Stimulated activated CD8-positive, alpha-beta memory T cell treated with anti-CD3 and anti-CD28 coated beads, Interleukin-15, amount 100 ng/mL, for 48 hours (primary cell): Measurements from ENCODE around the gene HIPK4.
"Not testable (repeated sequence)": the region's sequence is repeated elsewhere in the genome, so short reads cannot be mapped to it uniquely, and the experiment has no call there.

Experiments used
- DNase-seq, 2 donors: peaks; one replicate each; pipeline ENCODE4 v3.0.0-alpha.2; 2020; ENCODE audit warnings: low read depth in 2 of 2

Gene HIPK4

DNA sequence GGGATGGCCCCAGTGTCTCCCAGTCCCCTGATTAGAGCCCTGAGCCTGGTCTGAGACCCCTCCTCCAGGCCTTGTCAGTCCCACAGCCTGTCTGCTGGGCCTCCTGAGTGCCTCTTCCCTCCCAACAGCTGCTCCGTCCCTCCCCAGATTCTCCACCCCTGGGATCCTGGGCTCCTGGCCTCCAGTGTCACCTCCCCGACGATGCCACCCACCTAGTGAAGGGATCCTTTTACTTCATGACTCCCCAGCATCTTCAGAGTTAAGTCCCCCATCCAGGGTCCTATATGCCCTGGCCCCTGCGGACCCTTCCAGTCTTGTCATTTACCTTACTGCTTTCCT is 27.6 kb upstream of the HIPK4 start:
- DNase-seq = no peak

DNA sequence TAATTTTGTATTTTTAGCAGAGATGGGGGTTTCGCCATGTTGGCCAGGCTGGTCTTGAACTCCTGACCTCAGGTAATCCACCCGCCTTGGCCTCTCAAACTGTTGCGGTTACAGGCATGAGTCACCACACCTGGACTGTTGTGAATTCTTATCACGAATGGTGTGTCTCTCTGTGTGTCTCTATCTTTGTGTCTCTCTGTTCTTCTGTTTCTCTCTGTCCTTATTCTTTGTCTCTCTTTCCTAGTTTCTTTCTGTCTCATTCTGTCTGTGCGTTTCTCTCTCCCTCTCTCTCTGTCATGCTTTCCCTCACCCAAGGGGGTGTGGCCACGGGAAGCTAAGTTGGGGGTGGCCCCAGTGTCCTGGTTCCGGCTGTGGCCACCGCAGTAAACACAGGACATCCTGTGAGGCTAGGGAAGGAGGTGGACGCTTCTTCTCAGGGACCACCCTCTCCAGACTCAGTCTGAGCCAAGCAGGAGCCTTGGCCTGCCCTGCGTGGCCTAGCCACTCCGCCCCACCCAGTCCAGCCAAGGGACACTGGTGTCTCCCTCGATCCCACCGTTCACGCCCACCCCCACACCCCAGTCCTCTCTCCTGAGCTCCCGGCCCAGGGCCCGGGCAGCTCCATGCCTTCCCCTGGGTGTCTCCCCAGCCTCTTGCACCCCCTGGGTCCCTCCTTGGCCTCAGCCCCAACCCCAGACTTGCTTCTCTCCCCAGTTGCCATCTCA is 27.1 kb upstream of the HIPK4 start:
- no peak for DNase-seq

DNA sequence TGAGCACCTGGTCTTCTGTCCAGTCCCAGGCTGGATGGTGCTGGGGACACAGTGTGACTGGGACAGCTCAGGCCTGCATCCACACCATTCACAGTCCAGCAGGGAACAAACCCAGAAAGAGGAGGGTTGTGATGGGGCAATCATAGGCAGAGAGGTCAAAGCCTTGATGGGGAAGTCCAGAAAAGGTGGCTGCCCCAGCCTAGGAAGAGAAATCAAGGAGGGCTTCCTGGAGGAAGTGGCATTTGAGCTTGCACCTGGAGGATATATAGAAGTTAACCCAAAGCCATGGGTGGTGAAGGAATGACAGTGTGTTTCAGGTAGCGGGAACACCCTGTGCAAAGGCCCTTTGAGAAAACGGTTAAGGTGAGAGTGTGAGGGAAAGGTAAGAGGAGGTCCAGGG is 25.8 kb upstream of the HIPK4 start:
- no peak for DNase-seq

DNA sequence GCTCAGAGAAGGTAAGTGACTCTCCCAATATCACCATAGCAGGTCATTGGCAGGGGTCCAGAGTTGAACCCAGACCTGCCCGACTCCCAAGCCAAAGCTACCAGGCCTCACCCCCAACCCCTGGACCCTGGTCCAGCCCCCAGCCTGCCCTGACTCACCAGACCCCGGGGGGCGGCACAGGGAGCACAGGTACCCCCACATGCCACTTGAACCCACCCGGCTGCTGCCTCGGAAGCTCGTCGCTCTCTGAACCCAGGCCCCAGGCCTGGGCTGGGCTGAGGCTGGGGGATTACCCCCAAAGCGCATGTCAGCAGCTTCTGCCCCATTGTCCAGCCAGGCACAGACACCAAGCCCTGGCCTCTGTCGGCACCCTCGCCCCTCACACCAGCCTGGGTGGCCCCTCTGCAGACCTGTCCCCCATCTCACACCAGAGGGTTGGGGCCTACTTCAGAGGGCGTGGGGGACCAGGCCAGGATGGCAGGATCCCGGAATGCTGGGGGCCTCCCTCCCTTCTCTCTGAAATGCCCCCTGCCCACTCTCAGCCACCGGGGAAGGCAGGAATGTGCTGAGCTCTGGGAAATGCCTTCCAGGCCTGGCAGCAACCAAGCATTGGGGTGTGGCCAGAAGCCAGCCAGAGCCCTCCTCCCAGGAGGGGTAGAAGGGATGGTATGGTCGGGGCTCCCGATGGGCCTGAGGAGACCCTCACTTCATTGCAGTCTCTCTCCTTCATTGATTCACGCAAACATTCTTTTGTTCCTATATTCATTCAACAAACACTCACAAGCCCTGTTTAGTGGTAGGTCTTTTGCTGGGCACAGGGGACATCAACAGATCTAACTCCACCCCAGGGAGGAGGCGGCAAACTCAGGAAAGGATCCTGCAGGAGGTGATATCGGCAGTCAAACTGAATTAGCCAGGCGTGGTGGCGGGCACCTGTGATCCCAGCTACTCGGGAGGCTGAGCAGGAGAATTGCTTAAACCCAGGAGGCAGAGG is 24.9 kb upstream of the HIPK4 start:
- DNase-seq = no peak

DNA sequence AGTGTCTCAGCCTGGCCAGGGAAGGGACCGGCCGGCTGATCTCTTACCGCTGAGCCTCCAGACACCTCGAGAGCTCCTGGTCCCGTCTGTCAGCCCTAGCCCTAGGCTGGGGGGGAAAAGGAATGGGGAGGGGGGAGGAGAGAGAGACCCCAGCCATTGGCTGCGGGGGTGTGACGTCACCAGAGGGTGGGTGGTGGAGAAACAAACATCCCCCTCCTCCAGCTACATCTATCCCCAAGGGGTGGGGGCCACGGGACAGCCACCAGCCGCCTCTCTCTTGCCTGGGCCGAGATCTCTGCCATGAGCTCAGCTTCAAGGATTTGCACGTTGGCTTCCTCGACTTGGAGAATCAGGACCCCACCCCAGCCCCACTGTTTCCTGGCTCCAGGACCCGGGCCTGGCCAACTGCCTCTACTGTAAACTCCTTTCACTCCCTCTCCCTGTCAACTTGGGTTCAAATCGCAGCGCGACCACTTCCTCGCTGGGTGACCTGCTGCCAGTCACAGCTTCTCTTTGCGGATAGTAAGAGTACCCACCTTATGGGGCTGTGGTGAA is 23.4 kb upstream of the HIPK4 start, which contains the start of gene PRX:
Gene PRX (minus strand): TSS at position 88 of the 555 bp plus-strand sequence. CDS start 5,446 bp downstream, outside the sequence.
- DNase-seq = no peak

DNA sequence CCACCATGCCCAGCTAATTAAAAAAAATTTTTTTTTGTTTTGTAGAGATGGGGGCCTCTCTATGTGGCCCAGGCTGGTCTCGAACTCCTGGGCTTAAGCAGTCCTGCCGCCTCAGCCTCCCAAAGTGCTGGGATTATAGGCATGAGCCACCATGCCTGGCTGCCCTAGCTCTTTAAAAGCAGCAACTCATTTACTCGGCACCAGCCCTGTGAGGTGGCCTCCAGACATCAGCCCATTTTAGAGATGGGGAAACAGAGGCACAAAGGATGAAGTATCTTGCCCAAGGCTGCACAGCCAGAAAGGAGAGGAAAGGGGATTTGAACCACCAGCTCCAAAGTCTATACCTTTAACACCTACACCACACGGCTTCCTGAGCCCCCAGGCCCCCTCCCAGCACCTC is 22.9 kb upstream of the HIPK4 start:
- DNase-seq = no peak

DNA sequence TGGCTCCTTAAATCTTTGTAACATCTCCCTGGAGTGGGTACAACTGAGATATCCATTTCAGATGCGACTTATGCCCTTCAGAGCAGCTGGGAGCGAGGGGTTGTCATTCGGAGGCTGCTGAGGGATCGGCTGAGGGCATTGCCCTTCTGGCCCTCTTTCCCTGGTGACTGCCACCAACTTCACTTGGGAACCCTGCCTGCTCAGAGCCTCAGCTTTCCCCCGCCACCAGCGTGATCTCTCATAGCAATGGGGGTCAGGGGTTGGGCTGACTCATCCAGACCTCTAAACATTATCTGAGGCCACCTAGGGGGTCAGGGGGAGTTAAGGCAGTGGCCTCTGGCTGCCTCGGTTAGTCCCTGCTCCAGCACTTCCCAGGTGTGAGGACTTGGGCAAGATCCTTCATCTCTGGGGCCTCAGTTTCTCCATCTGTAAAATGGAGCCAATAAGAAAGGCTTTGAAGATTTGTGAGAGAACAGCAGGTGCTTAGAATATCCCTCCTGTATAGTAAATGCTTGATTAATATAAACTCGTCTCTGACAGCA is 22.0 kb upstream of the HIPK4 start:
- DNase-seq = no peak

DNA sequence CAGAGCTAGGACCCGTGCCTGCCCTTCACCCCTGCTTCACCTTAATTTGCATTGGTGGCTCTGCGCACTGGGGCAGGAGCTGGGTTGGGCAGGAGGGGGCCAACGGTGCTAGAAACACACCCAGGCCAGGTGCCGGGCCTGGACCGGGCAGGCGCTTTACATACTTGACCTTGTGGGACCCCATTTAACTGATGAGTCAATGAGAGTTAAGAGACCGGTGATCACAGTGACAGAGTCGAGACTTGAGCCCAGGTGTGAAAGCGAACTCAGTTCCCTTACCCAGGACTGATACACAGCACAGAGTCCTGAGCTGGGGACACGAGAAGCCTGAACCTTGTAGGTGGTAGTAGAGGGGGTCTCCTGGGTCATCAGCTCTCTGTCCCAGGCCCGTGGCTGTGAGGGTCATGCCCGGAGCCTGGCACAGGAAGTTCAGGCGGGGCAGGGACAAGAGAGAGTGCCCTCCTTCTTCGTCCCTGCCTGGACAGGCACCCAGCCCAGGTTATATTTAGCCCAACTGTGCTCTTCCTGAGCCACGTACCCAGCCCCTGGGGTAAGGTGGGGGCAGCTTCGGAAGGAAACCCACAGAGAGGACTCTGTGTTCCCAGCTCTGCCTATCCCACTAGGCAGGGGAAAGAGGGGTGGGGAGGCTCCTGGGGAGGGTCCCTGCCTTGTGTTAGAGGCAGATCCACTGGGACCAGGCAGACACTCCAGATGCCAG is 21.3 kb upstream of the HIPK4 start:
- DNase-seq = no peak

DNA sequence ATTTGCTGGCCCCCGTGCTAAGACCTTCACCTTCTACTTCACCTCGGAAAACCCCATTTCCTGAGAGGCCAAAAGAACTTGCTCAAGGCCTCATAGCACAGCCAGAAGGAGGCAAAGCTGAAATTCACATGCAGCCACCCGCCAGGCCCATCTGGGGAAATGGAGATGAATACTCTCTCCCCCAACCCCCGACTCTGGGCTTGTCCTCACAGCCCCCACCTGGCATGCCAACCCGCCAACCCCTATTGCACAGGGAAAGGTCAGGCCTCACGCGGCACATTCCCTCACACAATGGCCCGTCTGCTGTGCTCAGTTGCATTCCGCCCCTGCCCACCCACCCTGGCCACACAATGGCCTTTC is 20.0 kb upstream of the HIPK4 start:
- no peak for DNase-seq

DNA sequence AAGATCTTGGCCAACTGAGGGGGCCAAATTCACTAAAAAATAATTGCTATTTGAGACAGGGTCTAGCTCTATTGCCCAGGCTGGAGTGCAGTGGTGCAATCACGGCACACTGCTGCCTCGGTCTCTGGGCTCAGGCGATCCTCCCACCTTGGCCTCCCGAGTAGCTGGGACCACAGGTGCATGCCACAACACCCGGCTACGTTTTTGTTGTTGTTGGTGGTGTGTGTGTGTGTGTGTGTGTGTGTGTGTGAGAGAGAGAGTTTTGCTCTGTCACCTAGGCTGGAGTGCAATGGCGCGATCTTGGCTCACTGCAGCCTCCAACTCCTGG is 18.6 kb upstream of the HIPK4 start:
- DNase-seq = not testable (repeated sequence)

DNA sequence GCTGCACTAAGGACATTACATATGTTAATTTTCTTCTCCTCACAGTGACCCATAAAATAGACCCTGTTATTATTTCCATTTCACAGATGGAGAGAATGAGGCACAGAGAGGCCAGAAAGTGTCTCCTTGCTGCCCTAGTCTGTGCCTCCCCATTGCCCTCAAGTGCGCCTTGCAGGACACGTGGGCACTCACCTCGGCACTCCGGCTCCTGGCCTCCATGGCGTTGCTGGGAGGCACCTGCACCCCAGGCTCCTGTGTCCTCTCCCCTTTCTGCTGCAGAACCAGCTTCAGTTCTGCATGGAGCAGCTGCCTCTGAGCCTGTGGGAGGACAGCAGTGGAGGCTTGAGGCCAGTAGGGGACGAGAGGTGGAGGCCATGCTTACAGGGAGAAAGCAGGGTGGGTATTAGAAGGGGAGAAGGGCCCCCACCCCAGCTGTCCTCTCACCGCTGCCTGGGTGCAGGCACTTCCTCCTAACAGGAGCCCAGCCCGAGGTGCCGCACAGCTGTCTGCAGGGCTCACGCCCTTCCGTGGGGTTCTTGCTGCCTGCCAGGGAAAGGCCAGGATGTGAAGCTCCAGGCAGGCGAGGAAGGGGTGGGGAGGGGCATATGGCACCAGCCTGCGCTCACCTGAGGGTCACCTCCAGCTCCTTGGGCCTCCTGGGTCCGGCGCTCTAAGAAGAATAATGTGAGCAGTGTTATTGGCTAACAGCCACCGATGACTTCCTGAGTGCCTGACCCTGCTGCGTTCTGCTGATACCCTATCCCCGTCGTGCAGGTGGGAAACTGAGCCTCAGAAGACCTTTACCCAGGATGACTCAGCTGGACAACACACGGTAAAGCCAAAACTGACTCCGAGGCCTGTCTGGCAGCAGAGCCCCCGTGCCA is 18.0 kb upstream of the HIPK4 start:
- no peak for DNase-seq

DNA sequence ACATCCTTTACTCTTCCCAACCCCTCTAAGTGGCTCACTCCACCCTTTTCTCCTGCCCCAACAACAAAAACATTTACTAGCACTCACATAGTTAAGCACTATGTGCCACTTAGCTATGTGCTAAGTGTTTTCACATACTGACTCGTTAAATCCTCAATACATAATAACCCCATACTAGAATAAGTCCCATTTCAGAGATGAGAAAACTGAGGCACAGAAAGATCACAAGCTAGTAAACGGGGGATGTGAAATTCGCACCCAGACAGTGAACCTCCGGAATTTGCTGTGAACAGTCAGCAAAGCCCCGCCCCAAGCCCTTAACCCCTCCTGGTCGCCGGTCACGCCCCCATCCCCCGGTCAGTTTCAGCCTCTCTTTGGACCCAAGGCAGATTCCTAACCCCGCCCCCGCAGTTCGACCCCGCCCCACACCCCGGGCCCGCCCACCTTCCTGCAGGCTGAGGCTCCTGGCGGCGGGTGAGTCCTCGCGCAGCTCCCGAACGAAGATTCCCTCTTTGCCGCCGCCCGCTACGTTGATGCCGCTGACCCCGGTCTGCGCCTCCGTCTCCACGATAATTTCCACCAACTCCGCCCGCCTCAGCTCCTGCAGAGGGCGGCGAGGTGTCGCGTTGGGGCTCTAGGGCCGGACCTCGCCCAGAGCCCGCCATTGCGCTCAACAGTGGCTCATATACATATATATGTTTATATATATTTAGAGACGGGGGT is 13.4 kb upstream of the HIPK4 start:
- DNase-seq = peak; percentile 76 to 86

DNA sequence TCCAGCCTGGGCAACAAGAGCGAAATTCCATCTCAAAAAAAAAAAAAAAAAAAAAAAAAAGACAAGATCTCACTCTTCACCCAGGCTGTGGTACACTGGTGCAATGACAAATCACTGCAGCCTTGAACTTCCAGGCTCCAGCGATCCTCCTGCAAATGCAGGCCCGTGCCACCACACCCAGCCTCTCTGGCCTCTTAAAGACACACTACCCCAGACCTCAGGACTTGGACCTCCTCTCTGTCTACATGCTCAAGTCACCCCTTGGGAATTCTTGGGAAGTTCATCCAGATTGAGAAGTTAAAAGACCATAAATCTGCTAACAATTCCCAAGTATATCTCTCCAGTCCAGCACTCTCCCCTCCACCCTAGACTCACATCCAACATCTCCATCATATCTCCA is 10.6 kb upstream of the HIPK4 start:
- DNase-seq = no peak

DNA sequence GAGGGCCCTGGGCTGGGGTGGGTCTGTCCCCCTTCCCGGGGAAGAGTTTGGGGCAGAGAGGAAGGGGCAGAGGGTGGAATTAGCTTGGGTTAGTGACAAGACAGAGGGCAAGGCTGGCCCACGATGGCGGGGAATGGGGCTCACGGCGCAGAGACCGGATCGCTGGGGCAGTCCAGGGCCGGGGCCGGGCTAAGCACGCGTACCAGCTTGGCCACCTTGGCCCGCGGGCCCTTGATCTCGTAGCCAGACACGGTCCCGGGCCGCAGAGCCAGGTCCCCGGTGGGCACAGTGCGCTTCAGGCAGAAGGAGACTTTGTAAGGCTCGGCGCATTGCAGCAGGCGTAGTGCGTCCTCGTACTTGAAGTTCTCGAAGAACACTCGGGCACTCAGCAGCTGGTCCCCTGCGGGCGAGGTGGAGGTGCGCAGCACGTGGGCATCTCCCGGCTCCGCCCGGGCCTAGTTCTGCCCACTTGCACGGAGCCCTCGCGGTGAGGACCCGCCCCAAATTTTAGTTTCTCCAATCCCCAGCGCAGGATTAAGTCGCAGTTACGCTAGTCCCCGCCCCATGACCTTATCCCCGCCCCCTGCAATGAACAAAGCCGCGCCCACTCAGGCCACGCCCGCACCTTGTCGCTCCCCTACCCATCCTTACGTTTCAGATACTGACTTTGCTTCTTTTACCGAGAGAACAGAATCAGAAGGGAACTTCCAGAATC is 8.6 kb upstream of the HIPK4 start:
- DNase-seq = peak; percentile 32 to 63

DNA sequence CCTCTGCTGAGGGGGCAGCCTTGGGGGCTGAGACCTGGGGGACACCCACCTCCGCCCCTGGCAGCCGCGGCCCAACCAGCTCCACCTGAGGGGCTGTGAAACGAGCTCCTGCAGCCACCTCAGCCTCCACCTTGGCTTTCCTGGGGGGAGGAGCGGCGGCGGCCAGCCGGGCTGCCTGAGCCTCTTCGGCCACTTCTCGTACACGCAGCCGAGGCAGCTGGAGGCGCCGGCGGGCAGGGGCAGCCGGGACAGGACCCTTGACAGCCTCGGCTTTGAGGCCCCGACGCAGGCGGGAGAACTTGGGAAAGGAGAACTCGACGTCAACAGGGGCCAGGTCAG is 7.6 kb upstream of the HIPK4 start:
- no peak for DNase-seq

DNA sequence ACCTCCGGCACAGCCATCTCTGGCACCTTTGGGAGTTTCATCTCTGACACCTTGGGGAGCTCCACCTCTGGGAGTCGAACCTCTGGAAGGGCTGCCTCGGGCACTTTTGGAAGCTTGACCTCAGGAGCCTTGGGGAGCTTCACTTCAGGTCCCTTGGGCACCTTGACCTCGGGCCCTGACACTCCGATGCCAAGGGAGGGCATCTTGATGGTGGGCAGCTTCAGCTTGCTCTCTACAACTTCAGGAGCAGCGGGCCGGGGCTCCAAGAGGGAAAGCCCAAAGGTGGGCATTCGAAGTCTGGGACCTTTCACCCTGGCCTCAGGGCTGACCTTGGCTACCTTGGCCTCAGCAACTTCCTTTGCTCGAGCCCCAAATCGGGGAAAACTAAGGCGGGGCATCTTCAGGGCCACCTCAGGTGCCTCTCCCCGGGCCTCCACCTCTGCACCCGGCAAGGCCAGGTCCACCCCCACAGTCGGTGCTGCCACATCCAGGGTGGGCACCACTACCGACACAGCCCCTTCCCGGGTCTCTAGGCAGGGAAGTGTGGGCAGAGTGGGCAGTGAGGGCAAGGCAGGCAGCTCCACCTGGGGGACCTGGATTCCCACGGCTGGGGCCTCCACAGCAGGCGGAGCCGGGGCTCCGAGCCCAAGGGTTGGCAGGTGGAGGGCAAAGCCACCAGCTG is 7.0 kb upstream of the HIPK4 start:
- DNase-seq = no peak

DNA sequence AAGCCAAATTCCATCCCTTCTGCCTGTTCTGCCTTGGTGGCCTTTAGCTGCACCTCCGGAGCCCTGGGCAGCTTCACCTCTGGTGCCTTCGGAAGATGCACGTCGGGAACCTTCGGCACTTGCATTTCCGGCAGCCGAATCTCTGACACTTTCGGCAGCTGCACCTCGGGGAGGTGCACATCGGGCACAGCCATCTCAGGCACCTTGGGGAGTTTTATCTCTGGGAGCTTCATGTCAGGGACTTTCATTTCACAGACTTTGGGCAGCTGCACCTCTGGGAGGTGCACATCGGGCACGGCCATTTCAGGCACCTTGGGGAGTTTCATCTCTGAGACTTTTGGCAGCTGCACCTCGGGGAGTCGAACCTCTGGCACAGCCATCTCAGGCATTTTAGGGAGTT is 6.0 kb upstream of the HIPK4 start:
- DNase-seq = no peak

DNA sequence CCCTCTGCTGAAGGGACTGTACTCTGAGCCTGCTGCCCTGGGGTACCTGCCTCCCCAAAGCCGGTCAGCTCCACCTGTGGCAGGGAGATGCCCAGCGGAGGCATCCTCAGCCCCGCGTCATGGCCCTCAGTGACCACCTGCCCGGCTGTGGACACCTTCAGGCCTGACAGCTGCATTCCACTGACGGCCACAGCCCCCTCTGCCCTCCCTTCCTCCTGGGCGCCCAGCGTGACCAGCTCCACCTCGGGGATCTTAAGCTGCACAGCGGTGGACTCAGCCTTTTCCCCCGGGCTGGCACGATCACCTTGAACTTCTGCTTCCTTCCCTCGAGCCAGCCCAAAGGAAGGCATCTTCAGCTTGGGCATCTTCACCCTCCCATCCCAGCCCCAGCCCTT is 4.8 kb upstream of the HIPK4 start:
- no peak for DNase-seq
